GM12892 (cell line): ENCODE data around the gene NDNF.

Source experiments
- POLR2A ChIP-seq: IDR thresholded peaks from 2 replicates; pipeline ENCODE4 v1.6.1; 2011; ENCODE audit warnings: low read depth, low read length, control low read depth
- POLR2AphosphoS5 ChIP-seq: IDR thresholded peaks from 2 replicates; pipeline ENCODE4 v1.6.1; 2011; ENCODE audit warnings: low read depth, low read length, control low read depth

- TF ChIP-seq POLR2A (no peak), POLR2AphosphoS5 (no peak)
These were observed 80.5 kb downstream of the NDNF start for GRCh38 chr4:120991885-120992284.
